PC-3 (cell line): ENCODE results near the gene LAMA3. TPM values are rescaled to one million over a fixed set of nuclear protein-coding genes. Genes with fewer than 3 reads are reported as not detected.

Experiments used
- ATAC-seq: fragments of 200-7000 bp; cut with Tn5 transposase; 2 replicates; pipeline ENCODE4 v1.9.1; 2020; ENCODE audit warnings: mild to moderate bottlenecking, moderate library complexity
- BruUV-seq: library from RNA; stranded (reverse); fragments of 400-500 nt; replicated peaks from 2 replicates; lab custom pipeline; 2021; lab: Mats Ljungman, UMichigan
- CTCF ChIA-PET: fragments of 300-600 bp; sonication (Branson Sonifier 250); formaldehyde crosslinking; loops from one replicate; lab custom pipeline; 2022; ENCODE audit warnings: antibody characterized with exemption; lab: Charles Lee
- POLR2A ChIA-PET: fragments of 300-600 bp; sonication (Branson Sonifier 250); formaldehyde crosslinking; loops from one replicate; lab custom pipeline; 2022; ENCODE audit warnings: antibody characterized with exemption; ENCODE audit not compliant: unreplicated experiment; lab: Charles Lee
- DNase-seq: peaks from one replicate; pipeline ENCODE4 v3.0.0-alpha.2; 2015
- H2AFZ ChIP-seq: fragments of 300-600 bp; sonication (generic); 2 replicates; pipeline ENCODE4 v1.6.0; 2016; ENCODE audit warnings: antibody characterized with exemption, low read length
- H3F3A ChIP-seq: fragments of 300-600 bp; sonication (generic); one replicate; pipeline ENCODE4 v1.6.0; 2017; ENCODE audit warnings: antibody characterized with exemption, low read length, control low read depth, mild to moderate bottlenecking; ENCODE audit not compliant: unreplicated experiment
- H3K27ac ChIP-seq: fragments of 300-600 bp; sonication (generic); 2 replicates; pipeline ENCODE4 v1.5.1; 2016; ENCODE audit warnings: mild to moderate bottlenecking, low read length
- H3K27me3 ChIP-seq: fragments of 300-600 bp; sonication (generic); 2 replicates; pipeline ENCODE4 v1.6.1; 2016; ENCODE audit warnings: low read length, mixed read lengths
- H3K36me3 ChIP-seq: fragments of 300-600 bp; sonication (generic); 2 replicates; pipeline ENCODE4 v1.6.1; 2016; ENCODE audit warnings: low read depth, mixed run types, low read length, mixed read lengths
- H3K4me1 ChIP-seq: fragments of 300-600 bp; sonication (generic); 2 replicates; pipeline ENCODE4 v1.5.1; 2016; ENCODE audit warnings: low read length; ENCODE audit not compliant: insufficient read depth
- H3K4me2 ChIP-seq: fragments of 300-600 bp; sonication (generic); 2 replicates; pipeline ENCODE4 v1.6.0; 2016; ENCODE audit warnings: low read length
- H3K4me3 ChIP-seq: fragments of 300-600 bp; sonication (generic); 2 replicates; pipeline ENCODE4 v1.5.1; 2016; ENCODE audit warnings: mild to moderate bottlenecking, low read length, mixed read lengths
- H3K79me2 ChIP-seq: fragments of 300-600 bp; sonication (generic); 2 replicates; pipeline ENCODE4 v1.6.1; 2017; ENCODE audit warnings: low read length, mixed read lengths
- H3K9ac ChIP-seq: fragments of 300-600 bp; sonication (generic); 2 replicates; pipeline ENCODE4 v1.6.0; 2016; ENCODE audit warnings: mild to moderate bottlenecking, low read length
- H3K9me2 ChIP-seq: fragments of 300-600 bp; sonication (generic); replicated peaks from 2 replicates; pipeline ENCODE4 v1.6.1; 2016; ENCODE audit warnings: mixed run types, low read length, mixed read lengths
- H3K9me3 ChIP-seq: fragments of 300-600 bp; sonication (generic); 2 replicates; pipeline ENCODE4 v1.6.1; 2016; ENCODE audit warnings: low read length, mixed read lengths
- H4K20me1 ChIP-seq: fragments of 300-600 bp; sonication (generic); 2 replicates; pipeline ENCODE4 v1.6.1; 2016; ENCODE audit warnings: low read length, mixed read lengths
- CTCF ChIP-seq: fragments of 300-600 bp; sonication (generic); conservative IDR thresholded peaks from 2 replicates; pipeline ENCODE4 v1.5.1; 2017; ENCODE audit warnings: antibody characterized with exemption, low read depth, mild to moderate bottlenecking, low read length
- EZH2 ChIP-seq: fragments of 300-600 bp; sonication (generic); IDR thresholded peaks from one replicate; pipeline ENCODE4 v1.6.1; 2017; ENCODE audit warnings: antibody characterized with exemption, mild to moderate bottlenecking, low read length; ENCODE audit not compliant: unreplicated experiment
- EZH2phosphoT487 ChIP-seq: fragments of 300-600 bp; sonication (generic); IDR thresholded peaks from 2 replicates; pipeline ENCODE4 v1.6.1; 2018; ENCODE audit warnings: mild to moderate bottlenecking, antibody characterized with exemption, low read length, borderline replicate concordance
- intact Hi-C: fragments of 100-400 bp; cut with micrococcal nuclease; formaldehyde crosslinking; loops from 2 replicates; pipeline ENCODE4 v1.9.0; 2023
- total RNA-seq: library from RNA; depleted of rRNA; stranded (reverse); fragments of >200 nt; gene quantifications from 2 replicates; pipeline ENCODE4 v1.2.3, GENCODE V29; 2014

Gene LAMA3
- total RNA-seq, 1 experiment from 2014 or later, result 224 TPM

GRCh38 chr18:23879966-23880565 lies 190.8 kb downstream of the LAMA3 start:
- Histone ChIP-seq H3K4me2 (no peak overlapping the region), H4K20me1 (peaks cover 15% of the 10 kb centered on the region), H3K79me2 (peaks cover 15% of the 10 kb centered on the region), H3K27ac (no peak overlapping the region), H3K9me3 (no peaks in the 10 kb centered on the region), H2AFZ (no peak overlapping the region), H3K36me3 (peaks cover 65% of the 10 kb centered on the region), H3K9me2 (no peaks in the 10 kb centered on the region), H3K9ac (no peak overlapping the region), H3K4me1 (no peaks in the 10 kb centered on the region), H3F3A (no peaks in the 10 kb centered on the region), H3K4me3 (no peak overlapping the region), H3K27me3 (no peaks in the 10 kb centered on the region)
- intact Hi-C loops, result no loop called here
- DNase-seq (no peak), ATAC-seq (no peak)
- POLR2A ChIA-PET, result no interaction called here
- CTCF ChIA-PET, result interaction anchor here (0.6 kb wide), 1 partner anchor 235 kb away, joined by 3 read pairs; no protein-coding TSS in a partner anchor
- no TSS peak for BruUV-seq
- no peak for TF ChIP-seq CTCF
- no peak for TF ChIP-seq EZH2phosphoT487
- TF ChIP-seq EZH2, result no peak

- no peak overlapping the region for H3K4me3 ChIP-seq
- H3K4me1 ChIP-seq, result no peaks in the 10 kb centered on the region
- H3K27ac ChIP-seq, result no peak overlapping the region
- no peaks in the 10 kb centered on the region for H3K9me3 ChIP-seq
- intact Hi-C loops, result no loop called here
- BruUV-seq, result no TSS peak
- no peaks in the 10 kb centered on the region for H3K27me3 ChIP-seq
- peaks cover 5% of the 10 kb centered on the region for H3K79me2 ChIP-seq
- DNase-seq (no peak), ATAC-seq (no peak)
- ChIA-PET POLR2A (no interaction called here), CTCF (no interaction called here)
- no peak for TF ChIP-seq EZH2phosphoT487
- no peak for TF ChIP-seq CTCF
- TF ChIP-seq EZH2, result no peak
- H3K9ac ChIP-seq, result no peak overlapping the region
- H2AFZ ChIP-seq, result no peak overlapping the region
- peaks cover 4% of the 10 kb centered on the region for H3F3A ChIP-seq
- peaks cover 60% of the 10 kb centered on the region for H3K36me3 ChIP-seq
- no peak overlapping the region for H3K4me2 ChIP-seq
- H4K20me1 ChIP-seq, result peaks cover 5% of the 10 kb centered on the region
- H3K9me2 ChIP-seq, result no peaks in the 10 kb centered on the region
Measured at GRCh38 chr18:23880931-23881617, 191.8 kb downstream of the LAMA3 start.

- BruUV-seq, result no TSS peak
- CTCF ChIA-PET, result no interaction called here
- Histone ChIP-seq H3K9me3 (no peaks in the 10 kb centered on the region), H3K9me2 (no peaks in the 10 kb centered on the region), H3K4me1 (no peaks in the 10 kb centered on the region), H3K27me3 (no peaks in the 10 kb centered on the region), H3K4me2 (no peak overlapping the region), H3K79me2 (no peaks in the 10 kb centered on the region), H2AFZ (no peak overlapping the region), H3K4me3 (no peak overlapping the region), H3K36me3 (peaks cover 60% of the 10 kb centered on the region), H3K9ac (no peak overlapping the region), H3F3A (peaks cover 5% of the 10 kb centered on the region), H3K27ac (no peak overlapping the region), H4K20me1 (0 out of 2 replicates have a peak, but pooled peaks cover 2% of the 10 kb centered on the region)
- DNase-seq (no peak), ATAC-seq (no peak)
- intact Hi-C loops, result no loop called here
- TF ChIP-seq CTCF (no peak), EZH2phosphoT487 (no peak), EZH2 (no peak)
- POLR2A ChIA-PET, result no interaction called here
Measured at GRCh38 chr18:23881778-23882177, 192.5 kb downstream of the LAMA3 start.
